B cell (primary cell): ENCODE data around the gene C10orf90. TPM values are rescaled to one million over a fixed set of nuclear protein-coding genes. Genes with fewer than 3 reads are reported as not detected.

Experiments
- ATAC-seq: fragments of 200-7000 bp; cut with Tn5 transposase; one replicate; pipeline ENCODE4 v1.10.0; 2021; ENCODE audit warnings: low read depth, mild to moderate bottlenecking, moderate number of reproducible peaks, moderate library complexity
- CTCF ChIA-PET: fragments of 350-600 bp; sonication (Branson Sonifier 250); formaldehyde crosslinking; loops from one replicate; lab custom pipeline; 2021; ENCODE audit warnings: antibody characterized with exemption, inconsistent platforms; lab: Charles Lee
- POLR2A ChIA-PET: fragments of 350-600 bp; sonication (Branson Sonifier 250); formaldehyde crosslinking; loops from one replicate; lab custom pipeline; 2021; ENCODE audit warnings: antibody characterized with exemption; lab: Charles Lee
- DNase-seq: peaks from one replicate; pipeline ENCODE4 v3.0.0; 2013
- H2AFZ ChIP-seq: 2 replicates; pipeline ENCODE4 v1.6.1; 2012; ENCODE audit warnings: mild to moderate bottlenecking, low read depth, low read length; ENCODE audit not compliant: insufficient read depth, poor library complexity, severe bottlenecking
- H3K27ac ChIP-seq, 2 donors: 1 replicate in 1 of 2; 2 replicates in 1 of 2; pipeline ENCODE4 v1.5.1; 2012 to 2013; ENCODE audit warnings: low read length in 2 of 2, mild to moderate bottlenecking in 2 of 2, moderate library complexity in 1 of 2
- H3K27me3 ChIP-seq, 4 experiments: fragments of 200-600 bp in 1 of 4; sonication (generic) in 1 of 4; replicated peaks in 1 of 4; 1 replicate in 2 of 4; 2 replicates in 2 of 4; pipeline versions ENCODE4 v1.6.1 to v1.7.0; 2013 to 2016; ENCODE audit warnings: low read length in 3 of 4, mild to moderate bottlenecking in 2 of 4, mixed read lengths in 1 of 4, moderate library complexity in 1 of 4; ENCODE audit not compliant: insufficient read depth in 4 of 4, control insufficient read depth in 3 of 4; ENCODE audit errors: control extremely low read depth in 1 of 4
- H3K36me3 ChIP-seq, 2 experiments: replicated peaks in 1 of 2; 1 replicate in 1 of 2; 2 replicates in 1 of 2; pipeline versions ENCODE4 v1.6.1 to v1.7.1; 2013; ENCODE audit warnings: low read length in 1 of 2; ENCODE audit not compliant: insufficient read depth in 2 of 2, control insufficient read depth in 1 of 2; ENCODE audit errors: control extremely low read depth in 1 of 2, extremely low read depth in 1 of 2
- H3K4me1 ChIP-seq, 2 donors: fragments of 200-600 bp in 1 of 2; sonication (generic) in 1 of 2; 1 replicate in 1 of 2; 2 replicates in 1 of 2; pipeline versions ENCODE4 v1.5.1 to v1.6.1; 2013 to 2017; ENCODE audit warnings: low read length in 2 of 2; ENCODE audit not compliant: control insufficient read depth in 2 of 2, insufficient read depth in 2 of 2
- H3K4me2 ChIP-seq: replicated peaks from 2 replicates; pipeline ENCODE3; 2012; ENCODE audit warnings: mild to moderate bottlenecking, low read depth, low read length; ENCODE audit not compliant: poor library complexity, severe bottlenecking
- H3K4me3 ChIP-seq, 5 experiments: fragments of 200-600 bp in 1 of 5; sonication (generic) in 1 of 5; 1 replicate in 3 of 5; 2 replicates in 2 of 5; pipeline versions ENCODE4 v1.5.1 to v1.7.0; 2011 to 2016; ENCODE audit warnings: low read length in 4 of 5, mild to moderate bottlenecking in 4 of 5, low read depth in 2 of 5, control low read depth in 1 of 5, moderate library complexity in 1 of 5; ENCODE audit not compliant: insufficient read depth in 1 of 5; ENCODE audit errors: control extremely low read depth in 1 of 5, extremely low read depth in 1 of 5
- H3K79me2 ChIP-seq: fragments of 200-600 bp; sonication (generic); one replicate; pipeline ENCODE4 v1.6.0; 2016; ENCODE audit warnings: low read length; ENCODE audit not compliant: control insufficient read depth, insufficient read depth
- H3K9ac ChIP-seq: fragments of 200-600 bp; sonication (generic); 2 replicates; pipeline ENCODE4 v1.6.1; 2017; ENCODE audit warnings: mild to moderate bottlenecking, low read length, moderate library complexity
- H3K9me3 ChIP-seq, 3 donors: one replicate each; pipeline versions ENCODE4 v1.6.1 to v1.7.1; 2013; ENCODE audit warnings: low read length in 2 of 3; ENCODE audit not compliant: control insufficient read depth in 2 of 3, insufficient read depth in 1 of 3; ENCODE audit errors: control extremely low read depth in 1 of 3
- H4K20me1 ChIP-seq: 2 replicates; pipeline ENCODE4 v1.6.0; 2012; ENCODE audit warnings: mild to moderate bottlenecking, low read length; ENCODE audit not compliant: insufficient read depth, control insufficient read depth, poor library complexity, severe bottlenecking
- H3K27ac Mint-ChIP-seq: one replicate; pipeline ENCODE4 v1.8.0; 2021; ENCODE audit warnings: mixed read lengths
- H3K27me3 Mint-ChIP-seq: one replicate; pipeline ENCODE4 v1.8.0; 2021; ENCODE audit warnings: mixed read lengths
- H3K4me1 Mint-ChIP-seq: one replicate; pipeline ENCODE4 v1.8.0; 2021; ENCODE audit warnings: mixed read lengths
- H3K4me3 Mint-ChIP-seq: one replicate; pipeline ENCODE4 v1.8.0; 2021; ENCODE audit warnings: mixed read lengths
- H3K9me3 Mint-ChIP-seq: one replicate; pipeline ENCODE4 v1.8.0; 2022; ENCODE audit warnings: mixed read lengths; ENCODE audit not compliant: insufficient read depth
- EZH2 ChIP-seq: IDR thresholded peaks from 2 replicates; pipeline ENCODE4 v1.6.1; 2012; ENCODE audit warnings: borderline replicate concordance, low read depth, mild to moderate bottlenecking, moderate library complexity, low read length; ENCODE audit not compliant: insufficient read depth, poor library complexity, severe bottlenecking
- WGBS: methylation state at CpG from one replicate; pipeline ENCODE4 v1.1.5; 2013; ENCODE audit warnings: missing lambda C conversion rate; ENCODE audit not compliant: insufficient coverage; 5-methylcytosine and 5-hydroxymethylcytosine counted together
- intact Hi-C: fragments of 100-400 bp; cut with micrococcal nuclease; formaldehyde crosslinking; loops from one replicate; pipeline ENCODE4 v1.10.0; 2022
- polyA plus RNA-seq: library from polyadenylated mRNA; depleted of rRNA; stranded (reverse); fragments of >200 nt; gene quantifications from 2 replicates; pipeline ENCODE4 v1.2.3, GENCODE V29; 2012
- total RNA-seq, 2 donors: library from RNA; stranded (reverse); fragments of 120-200 nt in 1 of 2; gene quantifications; 1 replicate in 1 of 2; 2 replicates in 1 of 2; pipeline versions ENCODE4 v1.2.3 to v1.2.4, GENCODE V29; 2013 to 2022
- TF ChIP-seq, protein P1 (sequence below): fragments of 200-600 bp; IDR thresholded peaks from one replicate; pipeline ENCODE4 v1.8.0; 2022; ENCODE audit warnings: antibody characterized with exemption, mild to moderate bottlenecking

Gene C10orf90
- total and polyA plus RNA-seq, 2 donors (not counting 1 experiment from before 2014, with no cell fraction given): not detected

DNA sequence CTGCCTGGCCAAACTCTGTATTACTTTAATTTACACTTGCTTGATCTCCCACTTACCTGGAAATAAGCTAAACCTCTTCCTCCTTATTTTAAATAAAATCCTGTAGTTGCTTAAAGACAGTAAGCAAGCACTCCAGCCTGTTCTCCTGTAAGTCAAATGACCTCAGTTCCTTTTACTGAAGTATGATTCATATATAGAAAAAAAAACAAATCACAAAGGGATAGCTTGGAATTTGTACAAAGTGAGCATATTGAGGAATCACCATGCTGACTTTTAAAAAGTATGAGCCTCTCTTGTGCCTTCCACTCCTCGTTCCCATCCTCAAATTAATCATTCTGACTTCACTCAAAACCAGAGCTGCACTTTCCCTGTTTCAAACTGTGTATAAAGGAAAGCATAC lies 52.0 kb downstream of the C10orf90 start:
- CTCF ChIA-PET: no interaction called here
- ATAC-seq: no peak
- no peaks in the 10 kb centered on the region for H3K36me3 ChIP-seq
- H3K79me2 ChIP-seq: no peaks in the 10 kb centered on the region
- TF ChIP-seq, protein P1, sequence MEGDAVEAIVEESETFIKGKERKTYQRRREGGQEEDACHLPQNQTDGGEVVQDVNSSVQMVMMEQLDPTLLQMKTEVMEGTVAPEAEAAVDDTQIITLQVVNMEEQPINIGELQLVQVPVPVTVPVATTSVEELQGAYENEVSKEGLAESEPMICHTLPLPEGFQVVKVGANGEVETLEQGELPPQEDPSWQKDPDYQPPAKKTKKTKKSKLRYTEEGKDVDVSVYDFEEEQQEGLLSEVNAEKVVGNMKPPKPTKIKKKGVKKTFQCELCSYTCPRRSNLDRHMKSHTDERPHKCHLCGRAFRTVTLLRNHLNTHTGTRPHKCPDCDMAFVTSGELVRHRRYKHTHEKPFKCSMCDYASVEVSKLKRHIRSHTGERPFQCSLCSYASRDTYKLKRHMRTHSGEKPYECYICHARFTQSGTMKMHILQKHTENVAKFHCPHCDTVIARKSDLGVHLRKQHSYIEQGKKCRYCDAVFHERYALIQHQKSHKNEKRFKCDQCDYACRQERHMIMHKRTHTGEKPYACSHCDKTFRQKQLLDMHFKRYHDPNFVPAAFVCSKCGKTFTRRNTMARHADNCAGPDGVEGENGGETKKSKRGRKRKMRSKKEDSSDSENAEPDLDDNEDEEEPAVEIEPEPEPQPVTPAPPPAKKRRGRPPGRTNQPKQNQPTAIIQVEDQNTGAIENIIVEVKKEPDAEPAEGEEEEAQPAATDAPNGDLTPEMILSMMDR: no peak
- TF ChIP-seq EZH2: no peak
- H2AFZ ChIP-seq: no peak overlapping the region
- POLR2A ChIA-PET: no interaction called here
- H3K4me1 ChIP-seq: no peaks in the 10 kb centered on the region
- H3K9me3 ChIP-seq: no peaks in the 10 kb centered on the region
- H3K9me3 Mint-ChIP-seq: no peaks in the 10 kb centered on the region
- no CpG with 5 or more reads among the region's 1 CpG for WGBS
- no peak overlapping the region for H3K27ac Mint-ChIP-seq
- no peak overlapping the region for H3K4me2 ChIP-seq
- no peaks in the 10 kb centered on the region for H4K20me1 ChIP-seq
- no peaks in the 10 kb centered on the region for H3K27me3 Mint-ChIP-seq
- H3K27me3 ChIP-seq: no peaks in the 10 kb centered on the region
- intact Hi-C loops: no loop called here
- no peak overlapping the region for H3K27ac ChIP-seq
- H3K4me3 Mint-ChIP-seq: no peak overlapping the region
- no peak overlapping the region for H3K4me3 ChIP-seq
- H3K9ac ChIP-seq: no peak overlapping the region
- no peaks in the 10 kb centered on the region for H3K4me1 Mint-ChIP-seq
- DNase-seq: no peak

DNA sequence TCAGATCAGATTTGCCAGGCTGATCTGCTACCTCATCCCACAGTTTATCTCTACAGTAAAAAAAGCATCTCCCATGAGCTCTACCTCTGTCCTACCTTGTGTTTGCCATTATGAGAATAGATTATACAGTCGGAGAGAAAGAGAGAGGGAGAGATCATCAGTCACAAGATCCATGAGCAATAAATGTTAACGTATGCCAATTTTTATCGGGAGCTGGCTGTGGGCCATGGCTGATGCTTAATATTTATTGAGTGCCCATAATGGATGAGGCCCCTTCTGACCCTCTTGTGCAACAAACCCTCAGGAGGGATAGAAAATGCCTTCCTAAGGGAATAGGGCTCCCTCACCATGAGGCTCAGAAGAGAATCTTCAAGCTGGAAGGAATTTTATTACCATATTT lies 52.8 kb downstream of the C10orf90 start:
- CTCF ChIA-PET: no interaction called here
- DNase-seq: no peak

More for the DNA sequence above, 52.8 kb downstream of the C10orf90 start:
- TF ChIP-seq, protein P1: no peak
- no peak for TF ChIP-seq EZH2
- no peak overlapping the region for H3K27ac Mint-ChIP-seq
- Histone ChIP-seq H2AFZ (no peak overlapping the region), H3K9me3 (no peaks in the 10 kb centered on the region), H3K4me2 (no peak overlapping the region), H3K79me2 (no peaks in the 10 kb centered on the region), H4K20me1 (no peaks in the 10 kb centered on the region), H3K36me3 (no peaks in the 10 kb centered on the region), H3K27ac (no peak overlapping the region), H3K4me1 (no peaks in the 10 kb centered on the region), H3K9ac (no peak overlapping the region), H3K27me3 (no peaks in the 10 kb centered on the region), H3K4me3 (no peak overlapping the region)
- no peaks in the 10 kb centered on the region for H3K27me3 Mint-ChIP-seq
- no peak overlapping the region for H3K4me3 Mint-ChIP-seq
- POLR2A ChIA-PET: no interaction called here
- no peaks in the 10 kb centered on the region for H3K4me1 Mint-ChIP-seq
- H3K9me3 Mint-ChIP-seq: no peaks in the 10 kb centered on the region
- ATAC-seq: no peak
- intact Hi-C loops: no loop called here
- WGBS: no CpG with 5 or more reads among the region's 3 CpGs
